Measurements from ENCODE around the gene NOS3.

- no peak for TF ChIP-seq POLR2A (IDR thresholded peaks at IDR 0.05)
- TF ChIP-seq CTCF (IDR thresholded peaks at IDR 0.05), result no peak
These were observed 49.3 kb upstream of the NOS3 start for GRCh38 chr7:150941351-150942000.

Measured in prostate gland (tissue), 2 donors.